ENCODE measurements around the gene EMC7.

GRCh38 chr15:34043813-34044212, 57.8 kb downstream of the EMC7 start:
- TF ChIP-seq, protein P1, sequence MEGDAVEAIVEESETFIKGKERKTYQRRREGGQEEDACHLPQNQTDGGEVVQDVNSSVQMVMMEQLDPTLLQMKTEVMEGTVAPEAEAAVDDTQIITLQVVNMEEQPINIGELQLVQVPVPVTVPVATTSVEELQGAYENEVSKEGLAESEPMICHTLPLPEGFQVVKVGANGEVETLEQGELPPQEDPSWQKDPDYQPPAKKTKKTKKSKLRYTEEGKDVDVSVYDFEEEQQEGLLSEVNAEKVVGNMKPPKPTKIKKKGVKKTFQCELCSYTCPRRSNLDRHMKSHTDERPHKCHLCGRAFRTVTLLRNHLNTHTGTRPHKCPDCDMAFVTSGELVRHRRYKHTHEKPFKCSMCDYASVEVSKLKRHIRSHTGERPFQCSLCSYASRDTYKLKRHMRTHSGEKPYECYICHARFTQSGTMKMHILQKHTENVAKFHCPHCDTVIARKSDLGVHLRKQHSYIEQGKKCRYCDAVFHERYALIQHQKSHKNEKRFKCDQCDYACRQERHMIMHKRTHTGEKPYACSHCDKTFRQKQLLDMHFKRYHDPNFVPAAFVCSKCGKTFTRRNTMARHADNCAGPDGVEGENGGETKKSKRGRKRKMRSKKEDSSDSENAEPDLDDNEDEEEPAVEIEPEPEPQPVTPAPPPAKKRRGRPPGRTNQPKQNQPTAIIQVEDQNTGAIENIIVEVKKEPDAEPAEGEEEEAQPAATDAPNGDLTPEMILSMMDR (conservative IDR thresholded peaks at IDR 0.05 in 1 of 2, IDR thresholded peaks at IDR 0.05 in 1 of 2; ENCODE audit: extremely low read depth in 1 of 2, insufficient read depth in 1 of 2, low read depth in 1 of 2, low read length in 2 of 2) = no peak
- TF ChIP-seq EZH2 (IDR thresholded peaks at IDR 0.05; ENCODE audit: borderline replicate concordance, low read length) = no peak
